ENCODE results near the gene RBCK1.
"Not testable (repeated sequence)": the region's sequence is repeated elsewhere in the genome, so short reads cannot be mapped to it uniquely, and the experiment has no call there.

RBCK1 gene

GRCh38 chr20:407953-408842, at the start of gene RBCK1:
Gene RBCK1 (plus strand): TSS chr20:408299. CDS start chr20:408758, 459 bp downstream.
- DNase-seq = peak; percentile 85

GRCh38 chr20:358891-359555, 49.1 kb upstream of the RBCK1 start:
- DNase-seq = no peak

- peak; percentile 30 for DNase-seq
These were observed 46.5 kb upstream of the RBCK1 start for GRCh38 chr20:361561-361960.

GRCh38 chr20:362271-363254, 45.5 kb upstream of the RBCK1 start:
- peak; percentile 81 for DNase-seq

GRCh38 chr20:363319-364078, 44.6 kb upstream of the RBCK1 start:
- no peak for DNase-seq

- no peak for DNase-seq
These were observed 42.9 kb upstream of the RBCK1 start for GRCh38 chr20:364905-365794.

- no peak for DNase-seq
These were observed 41.9 kb upstream of the RBCK1 start for GRCh38 chr20:366041-366718.

- no peak for DNase-seq
These were observed 41.2 kb upstream of the RBCK1 start for GRCh38 chr20:366719-367485.

- no peak for DNase-seq
These were observed 40.6 kb upstream of the RBCK1 start for GRCh38 chr20:367486-367887.

GRCh38 chr20:368915-369314, 39.2 kb upstream of the RBCK1 start:
- DNase-seq = no peak

- DNase-seq = no peak
These were observed 37.9 kb upstream of the RBCK1 start for GRCh38 chr20:370151-370600.

- no peak for DNase-seq
These were observed 36.9 kb upstream of the RBCK1 start for GRCh38 chr20:370977-371754.

- DNase-seq = no peak
These were observed 36.1 kb upstream of the RBCK1 start for GRCh38 chr20:371755-372542.

GRCh38 chr20:372543-373082, 35.5 kb upstream of the RBCK1 start:
- not testable (repeated sequence) for DNase-seq

- no peak for DNase-seq
These were observed 34.8 kb upstream of the RBCK1 start for GRCh38 chr20:373171-373890.

- no peak for DNase-seq
These were observed 32.7 kb upstream of the RBCK1 start for GRCh38 chr20:375265-375889.

All from NCI-H146 (cell line).